ENCODE measurements around the gene ST7. TPM values are rescaled to one million over a fixed set of nuclear protein-coding genes. Genes with fewer than 3 reads are reported as not detected.
A peak's percentile ranks its signal among the peaks of the same experiment; 100 is the strongest.

The ST7 gene
- total RNA-seq, 1 experiment from 2014 or later: 97.3 TPM

DNA sequence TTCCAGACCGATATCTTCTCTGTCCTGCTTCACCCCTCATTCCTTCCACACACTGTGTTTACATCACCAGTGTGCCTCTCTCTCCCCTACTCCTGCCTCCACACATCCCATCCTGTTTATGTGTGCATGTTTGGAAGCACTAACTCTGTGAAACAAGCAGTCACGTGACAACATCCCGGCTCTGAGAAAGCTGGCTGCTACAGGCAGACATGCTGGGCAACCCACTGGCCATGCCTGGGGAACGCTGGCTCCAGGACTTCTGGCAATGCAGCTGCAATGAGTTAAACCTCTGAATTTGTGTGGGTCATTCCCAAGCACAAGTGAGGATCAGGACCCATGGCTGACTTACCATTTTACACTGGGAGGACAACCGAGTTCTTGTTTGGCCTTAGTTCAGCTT is 295.5 kb downstream of the ST7 start:
- in situ Hi-C loops (cut with HindIII; ENCODE audit: low pct_unique_long_range_greater_than_20kb, low sequenced_read_pairs): no loop called here
- no peak for DNase-seq (ENCODE audit: low read depth, low spot score)

DNA sequence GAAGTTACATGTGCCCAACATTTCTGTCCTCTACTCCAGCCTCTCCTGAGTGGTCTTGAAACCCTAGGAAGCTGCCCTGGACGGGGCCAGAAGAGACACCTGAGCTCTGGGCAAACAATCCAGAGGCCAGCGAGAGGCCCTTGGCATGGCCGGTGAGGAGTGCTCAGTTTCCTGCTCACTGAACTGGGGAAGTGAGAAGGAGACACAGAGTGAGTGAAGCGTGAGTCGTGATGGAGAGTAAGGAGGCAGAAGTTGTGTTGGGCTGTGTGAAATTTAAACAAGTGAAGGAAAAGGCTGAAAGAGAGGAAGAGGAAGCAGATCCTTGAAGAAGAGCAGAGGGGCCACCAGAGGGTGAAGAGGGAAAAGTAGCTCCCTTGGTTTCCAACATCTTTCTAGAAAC is 296.4 kb downstream of the ST7 start:
- no peak for DNase-seq (ENCODE audit: low read depth, low spot score)
- in situ Hi-C loops (cut with HindIII; ENCODE audit: low pct_unique_long_range_greater_than_20kb, low sequenced_read_pairs): no loop called here

- in situ Hi-C loops (cut with HindIII; ENCODE audit: low pct_unique_long_range_greater_than_20kb, low sequenced_read_pairs): no loop called here
- no peak for DNase-seq (ENCODE audit: low read depth, low spot score)
Observed at GRCh38 chr7:117250245-117250644, 296.9 kb downstream of the ST7 start.

- no peak for DNase-seq (ENCODE audit: low read depth, low spot score)
- in situ Hi-C loops (cut with HindIII; ENCODE audit: low pct_unique_long_range_greater_than_20kb, low sequenced_read_pairs): no loop called here
Observed at GRCh38 chr7:117250801-117251200, 297.5 kb downstream of the ST7 start.

- in situ Hi-C loops (cut with HindIII; ENCODE audit: low pct_unique_long_range_greater_than_20kb, low sequenced_read_pairs): no loop called here
- no peak for DNase-seq (ENCODE audit: low read depth, low spot score)
Observed at GRCh38 chr7:117251687-117252086, 298.4 kb downstream of the ST7 start.

- in situ Hi-C loops (cut with HindIII; ENCODE audit: low pct_unique_long_range_greater_than_20kb, low sequenced_read_pairs): no loop called here
- no peak for DNase-seq (ENCODE audit: low read depth, low spot score)
Observed at GRCh38 chr7:117259615-117260014, 306.3 kb downstream of the ST7 start.

GRCh38 chr7:117262546-117262945 is 309.2 kb downstream of the ST7 start:
- in situ Hi-C loops (cut with HindIII; ENCODE audit: low pct_unique_long_range_greater_than_20kb, low sequenced_read_pairs): no loop called here
- no peak for DNase-seq (ENCODE audit: low read depth, low spot score)

DNA sequence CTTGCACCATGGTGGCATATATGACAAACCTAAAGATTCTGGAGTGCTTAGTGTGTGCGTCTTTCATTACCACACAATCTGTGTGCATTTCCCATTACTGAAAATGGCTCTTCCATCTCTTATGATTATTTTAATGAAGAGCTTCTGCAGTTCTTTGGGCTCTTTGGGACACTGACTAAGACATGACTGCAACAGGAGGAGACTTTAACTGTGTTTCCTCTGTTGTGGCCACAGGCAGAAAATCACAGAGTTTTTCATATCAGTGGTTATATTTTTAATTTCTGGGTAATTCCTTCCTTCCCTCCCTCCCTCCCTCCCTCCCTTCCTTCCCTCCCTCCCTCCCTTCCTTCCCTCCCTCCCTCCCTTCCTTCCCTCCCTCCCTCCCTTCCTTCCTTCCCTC is 311.4 kb downstream of the ST7 start:
- DNase-seq (ENCODE audit: low read depth, low spot score): no peak
- in situ Hi-C loops (cut with HindIII; ENCODE audit: low pct_unique_long_range_greater_than_20kb, low sequenced_read_pairs): no loop called here

DNA sequence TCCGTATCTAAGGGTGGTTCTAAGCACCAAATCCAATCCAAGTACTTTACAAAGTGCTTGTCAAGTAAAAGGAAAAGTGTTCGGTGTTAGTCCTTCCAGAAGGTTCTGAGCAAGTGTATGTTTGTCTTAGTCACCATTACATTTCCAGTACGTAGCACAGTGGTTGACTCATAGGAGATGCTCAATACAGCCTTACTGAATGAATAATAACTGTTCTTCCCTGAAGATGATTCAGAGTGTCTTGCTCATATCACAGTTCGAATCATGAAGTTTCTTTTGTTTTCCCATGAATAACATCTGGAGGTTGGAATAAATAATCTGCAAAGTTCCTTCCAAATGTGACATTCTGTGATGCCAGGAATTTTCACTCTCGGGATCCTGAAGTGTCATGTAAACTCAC is 316.1 kb downstream of the ST7 start:
- DNase-seq (ENCODE audit: low read depth, low spot score): peak; percentile 32
- in situ Hi-C loops (cut with HindIII; ENCODE audit: low pct_unique_long_range_greater_than_20kb, low sequenced_read_pairs): no loop called here

- in situ Hi-C loops (cut with HindIII; ENCODE audit: low pct_unique_long_range_greater_than_20kb, low sequenced_read_pairs): no loop called here
Observed at GRCh38 chr7:117269886-117270285, 316.6 kb downstream of the ST7 start.

GRCh38 chr7:117270371-117270770 is 317.1 kb downstream of the ST7 start:
- no peak for DNase-seq (ENCODE audit: low read depth, low spot score)

More at GRCh38 chr7:117269886-117270285, 316.6 kb downstream of the ST7 start:
- DNase-seq (ENCODE audit: low read depth, low spot score): no peak

GRCh38 chr7:117271566-117271965 is 318.3 kb downstream of the ST7 start:
- no peak for DNase-seq (ENCODE audit: low read depth, low spot score)
- in situ Hi-C loops (cut with HindIII; ENCODE audit: low pct_unique_long_range_greater_than_20kb, low sequenced_read_pairs): no loop called here

More at GRCh38 chr7:117270371-117270770, 317.1 kb downstream of the ST7 start:
- in situ Hi-C loops (cut with HindIII; ENCODE audit: low pct_unique_long_range_greater_than_20kb, low sequenced_read_pairs): no loop called here

DNA sequence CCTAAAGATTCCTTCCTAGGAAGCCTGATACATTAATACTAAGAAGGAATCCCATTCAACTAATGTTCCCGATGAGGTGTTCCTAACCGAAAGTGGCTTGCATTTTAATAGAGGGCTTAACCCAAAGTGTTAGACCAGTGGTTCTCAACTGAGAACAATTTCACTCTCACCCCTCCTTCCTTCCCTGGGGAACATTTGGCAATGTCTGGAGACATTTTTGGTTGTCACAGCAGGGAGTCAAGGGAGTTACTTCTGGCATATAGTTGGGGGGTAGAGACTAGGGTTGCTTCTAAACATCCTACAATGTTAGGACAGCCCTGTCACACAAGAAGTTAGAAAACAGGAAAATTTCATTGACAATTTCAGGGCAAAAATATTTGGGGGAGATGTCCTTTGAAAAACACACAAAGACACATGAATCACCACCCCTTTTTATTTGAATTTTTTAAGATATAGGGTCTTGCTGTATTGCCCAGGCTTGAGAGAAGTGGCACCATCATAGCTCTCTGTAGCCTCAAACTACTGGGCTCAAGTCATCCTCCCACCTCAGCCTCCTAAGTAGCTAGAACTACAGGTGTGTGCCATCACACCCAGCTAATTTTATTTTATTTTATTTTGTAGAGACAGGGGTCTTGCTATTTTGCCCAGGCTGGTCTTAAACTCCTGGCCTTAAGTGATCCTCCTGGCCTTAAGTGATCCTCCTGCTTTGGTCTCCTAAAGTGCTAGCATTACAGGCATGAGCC is 318.9 kb downstream of the ST7 start:
- in situ Hi-C loops (cut with HindIII; ENCODE audit: low pct_unique_long_range_greater_than_20kb, low sequenced_read_pairs): no loop called here
- DNase-seq (ENCODE audit: low read depth, low spot score): no peak

GRCh38 chr7:117273325-117273724 is 320.0 kb downstream of the ST7 start:
- no peak for DNase-seq (ENCODE audit: low read depth, low spot score)
- in situ Hi-C loops (cut with HindIII; ENCODE audit: low pct_unique_long_range_greater_than_20kb, low sequenced_read_pairs): no loop called here

DNA sequence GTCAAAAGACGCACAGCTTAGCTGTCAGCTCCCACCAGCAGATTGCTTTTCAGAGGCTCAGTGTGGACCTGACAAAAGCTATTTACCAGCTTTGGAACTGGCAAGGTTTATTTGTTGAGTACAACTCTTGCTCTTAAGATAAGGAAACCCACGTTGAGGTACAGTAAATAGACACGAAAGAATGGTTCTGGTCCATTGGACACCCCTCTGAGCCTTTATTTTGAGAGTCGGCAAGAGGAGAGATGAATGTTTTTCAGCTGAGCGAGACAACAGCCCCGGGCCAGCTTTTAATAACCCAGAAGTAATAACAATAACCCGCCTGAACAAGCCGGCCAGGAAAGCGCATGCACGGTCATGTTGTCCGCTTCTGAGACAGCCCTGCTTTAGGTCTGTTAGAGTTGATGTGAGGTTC is 320.5 kb downstream of the ST7 start:
- DNase-seq (ENCODE audit: low read depth, low spot score): no peak
- in situ Hi-C loops (cut with HindIII; ENCODE audit: low pct_unique_long_range_greater_than_20kb, low sequenced_read_pairs): no loop called here

GRCh38 chr7:117274951-117275350 is 321.6 kb downstream of the ST7 start:
- DNase-seq (ENCODE audit: low read depth, low spot score): no peak
- in situ Hi-C loops (cut with HindIII; ENCODE audit: low pct_unique_long_range_greater_than_20kb, low sequenced_read_pairs): no loop called here

DNA sequence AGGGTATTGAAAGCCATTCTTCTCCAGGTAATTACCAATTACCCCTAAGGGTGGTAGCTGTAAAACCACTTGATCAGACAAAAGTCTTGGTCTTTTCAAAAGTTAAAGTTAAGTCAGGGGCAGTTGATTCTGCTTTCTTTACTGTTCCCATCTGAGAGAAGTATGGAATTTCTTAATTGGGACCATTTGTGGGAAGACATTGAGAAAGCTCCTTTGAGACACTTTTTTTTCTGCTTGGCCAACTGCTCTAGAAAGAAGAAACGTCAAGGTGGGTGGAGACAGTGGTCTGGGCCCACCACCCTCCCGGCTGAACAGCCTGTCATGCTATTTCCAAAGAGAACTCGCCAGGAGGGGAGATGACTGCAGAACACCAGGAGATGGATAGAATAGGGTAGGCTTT is 324.3 kb downstream of the ST7 start:
- DNase-seq (ENCODE audit: low read depth, low spot score): no peak
- in situ Hi-C loops (cut with HindIII; ENCODE audit: low pct_unique_long_range_greater_than_20kb, low sequenced_read_pairs): no loop called here

GRCh38 chr7:117278040-117278439 is 324.7 kb downstream of the ST7 start:
- in situ Hi-C loops (cut with HindIII; ENCODE audit: low pct_unique_long_range_greater_than_20kb, low sequenced_read_pairs): no loop called here
- no peak for DNase-seq (ENCODE audit: low read depth, low spot score)

DNA sequence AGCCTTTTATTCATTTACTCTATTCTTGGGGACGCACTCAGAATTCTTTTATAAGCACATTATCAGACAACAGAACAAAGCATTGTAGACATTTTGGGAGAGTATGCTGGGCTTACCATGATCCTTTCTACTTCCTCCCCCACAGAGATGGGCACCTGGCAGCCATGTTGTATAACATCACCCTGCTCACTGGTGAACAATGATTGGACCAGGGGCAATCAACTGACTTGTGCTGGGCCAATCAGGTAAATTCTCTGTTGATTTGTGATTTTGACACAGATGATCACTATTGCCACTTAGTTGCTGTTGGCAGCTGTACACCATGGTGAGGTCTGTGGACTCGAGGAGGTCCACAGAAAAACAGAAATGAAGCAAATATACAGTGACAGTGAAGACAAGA is 325.9 kb downstream of the ST7 start:
- no peak for DNase-seq (ENCODE audit: low read depth, low spot score)
- in situ Hi-C loops (cut with HindIII; ENCODE audit: low pct_unique_long_range_greater_than_20kb, low sequenced_read_pairs): no loop called here

All from SK-MEL-5 (cell line).